Measurements from ENCODE around the gene SLC6A7.

Gene SLC6A7

DNA sequence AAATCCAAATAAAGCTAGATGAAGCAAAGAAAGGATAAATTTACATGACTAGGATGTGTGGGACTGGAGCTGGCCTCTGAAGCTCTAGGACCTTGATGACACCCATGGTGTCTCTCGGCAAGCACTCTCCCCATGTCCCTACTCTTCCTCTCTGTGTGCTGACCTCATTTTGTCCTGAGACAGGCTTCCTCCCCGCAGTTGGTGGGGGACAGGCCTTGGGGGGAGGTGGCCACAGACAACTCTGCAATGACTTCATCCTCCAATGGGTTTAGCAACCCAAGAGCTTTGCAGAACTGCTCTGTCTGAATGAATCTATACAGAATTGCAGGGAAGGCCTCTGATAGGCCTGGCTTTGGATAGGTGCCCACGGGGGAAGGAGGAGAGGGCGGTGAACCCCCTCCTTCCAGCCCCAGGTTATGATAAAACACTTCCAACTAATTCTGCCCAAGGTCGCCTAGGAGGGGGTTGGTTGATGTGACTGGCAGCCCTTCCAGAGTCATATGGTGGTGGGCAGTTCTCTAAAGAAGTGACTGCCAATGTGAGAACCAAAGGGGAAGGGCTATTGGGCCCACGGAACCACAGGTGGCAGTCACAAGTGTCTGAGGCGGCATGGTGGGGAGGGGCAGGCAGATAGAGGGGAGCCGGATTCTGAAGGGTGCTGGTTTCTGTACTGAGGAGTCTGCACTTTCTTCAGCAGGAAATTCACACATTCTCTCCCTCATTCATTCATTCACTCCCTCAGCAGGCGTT lies 6.0 kb downstream of the SLC6A7 start:
- POLR2A ChIA-PET: no interaction called here
- TF ChIP-seq, protein P1, sequence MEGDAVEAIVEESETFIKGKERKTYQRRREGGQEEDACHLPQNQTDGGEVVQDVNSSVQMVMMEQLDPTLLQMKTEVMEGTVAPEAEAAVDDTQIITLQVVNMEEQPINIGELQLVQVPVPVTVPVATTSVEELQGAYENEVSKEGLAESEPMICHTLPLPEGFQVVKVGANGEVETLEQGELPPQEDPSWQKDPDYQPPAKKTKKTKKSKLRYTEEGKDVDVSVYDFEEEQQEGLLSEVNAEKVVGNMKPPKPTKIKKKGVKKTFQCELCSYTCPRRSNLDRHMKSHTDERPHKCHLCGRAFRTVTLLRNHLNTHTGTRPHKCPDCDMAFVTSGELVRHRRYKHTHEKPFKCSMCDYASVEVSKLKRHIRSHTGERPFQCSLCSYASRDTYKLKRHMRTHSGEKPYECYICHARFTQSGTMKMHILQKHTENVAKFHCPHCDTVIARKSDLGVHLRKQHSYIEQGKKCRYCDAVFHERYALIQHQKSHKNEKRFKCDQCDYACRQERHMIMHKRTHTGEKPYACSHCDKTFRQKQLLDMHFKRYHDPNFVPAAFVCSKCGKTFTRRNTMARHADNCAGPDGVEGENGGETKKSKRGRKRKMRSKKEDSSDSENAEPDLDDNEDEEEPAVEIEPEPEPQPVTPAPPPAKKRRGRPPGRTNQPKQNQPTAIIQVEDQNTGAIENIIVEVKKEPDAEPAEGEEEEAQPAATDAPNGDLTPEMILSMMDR (IDR thresholded peaks at IDR 0.05; ENCODE audit: control extremely low read depth, extremely low read depth, low read depth, missing control alignments): no peak
- CTCF ChIA-PET: interaction anchor here (0.8 to 1.7 kb wide), 6 partner anchors 8 to 50 kb away, joined by 3 to 5 read pairs (median 3); no protein-coding TSS in a partner anchor

DNA sequence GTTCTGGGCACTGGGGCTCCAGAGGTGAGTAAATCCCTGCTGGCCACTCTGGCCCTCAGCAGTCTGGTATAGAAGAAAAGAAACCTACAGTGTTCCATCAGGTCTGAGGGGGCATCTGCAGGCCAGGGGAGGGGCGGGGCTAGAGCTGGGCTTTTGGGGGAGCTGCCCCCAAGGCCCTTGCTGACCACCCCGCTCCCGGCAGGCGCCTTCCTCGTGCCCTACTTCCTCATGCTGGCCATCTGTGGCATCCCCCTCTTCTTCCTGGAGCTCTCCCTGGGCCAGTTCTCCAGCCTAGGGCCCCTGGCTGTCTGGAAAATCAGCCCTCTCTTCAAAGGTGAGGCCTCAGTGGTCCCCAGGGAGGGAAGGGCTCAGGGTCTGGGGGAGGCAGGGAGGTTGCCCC lies 6.7 kb downstream of the SLC6A7 start:
- POLR2A ChIA-PET: interaction anchor here (0.8 kb wide), 1 partner anchor 217 kb away, joined by 3 read pairs; no protein-coding TSS in a partner anchor
- TF ChIP-seq, protein P1 (IDR thresholded peaks at IDR 0.05; ENCODE audit: control extremely low read depth, extremely low read depth, low read depth, missing control alignments): no peak
- CTCF ChIA-PET: interaction anchor here (1.0 to 1.7 kb wide), 4 partner anchors 8 to 51 kb away, joined by 3 to 5 read pairs (median 4); no protein-coding TSS in a partner anchor
- no peak for DNase-seq (ENCODE audit: extremely low spot score)

More for the DNA sequence above, 6.0 kb downstream of the SLC6A7 start:
- DNase-seq (ENCODE audit: extremely low spot score): no peak

DNA sequence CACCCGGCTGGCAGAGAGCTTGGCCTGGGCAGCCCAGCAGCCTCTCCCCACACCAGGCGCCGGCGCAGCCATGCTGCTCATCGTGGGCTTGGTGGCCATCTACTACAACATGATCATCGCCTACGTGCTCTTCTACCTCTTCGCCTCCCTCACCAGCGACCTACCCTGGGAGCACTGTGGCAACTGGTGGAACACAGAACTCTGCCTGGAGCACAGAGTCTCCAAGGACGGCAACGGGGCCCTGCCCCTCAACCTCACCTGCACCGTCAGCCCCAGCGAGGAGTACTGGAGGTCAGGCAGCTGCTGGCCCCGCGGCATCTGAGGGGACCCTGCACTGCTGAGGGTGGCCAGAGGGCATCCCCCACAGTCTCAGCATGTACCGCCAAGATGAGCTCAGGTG lies 7.1 kb downstream of the SLC6A7 start:
- POLR2A ChIA-PET: interaction anchor here (0.8 kb wide), 1 partner anchor 217 kb away, joined by 3 read pairs; no protein-coding TSS in a partner anchor
- no peak for DNase-seq (ENCODE audit: extremely low spot score)
- TF ChIP-seq, protein P1 (IDR thresholded peaks at IDR 0.05; ENCODE audit: control extremely low read depth, extremely low read depth, low read depth, missing control alignments): no peak
- CTCF ChIA-PET: interaction anchor here (1.0 to 1.7 kb wide), 2 partner anchors 9 to 51 kb away, joined by 3 to 4 read pairs; no protein-coding TSS in a partner anchor

DNA sequence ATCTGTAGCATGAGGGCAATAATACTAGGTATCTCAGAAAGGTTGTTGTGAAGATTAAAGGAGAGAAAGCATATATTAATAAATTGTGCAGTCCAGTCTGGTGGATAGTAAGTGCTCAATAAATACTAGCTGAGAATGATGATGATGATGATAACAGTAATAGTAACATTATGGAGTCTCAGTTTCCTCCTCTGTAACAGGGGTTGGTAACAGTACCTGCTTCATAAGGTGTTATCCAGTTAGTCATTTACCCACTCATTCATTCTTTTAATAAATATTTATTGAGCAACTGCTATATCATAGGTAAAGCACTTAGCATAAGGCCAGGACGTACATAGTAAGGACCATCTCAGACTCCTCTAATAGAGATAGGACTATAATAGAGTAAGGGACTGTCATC lies 7.6 kb downstream of the SLC6A7 start:
- CTCF ChIA-PET: interaction anchor here (1.7 kb wide), 1 partner anchor 9 kb away, joined by 4 read pairs; no protein-coding TSS in a partner anchor
- TF ChIP-seq, protein P1 (IDR thresholded peaks at IDR 0.05; ENCODE audit: control extremely low read depth, extremely low read depth, low read depth, missing control alignments): no peak
- POLR2A ChIA-PET: interaction anchor here (0.8 kb wide), 1 partner anchor 216 kb away, joined by 3 read pairs; no protein-coding TSS in a partner anchor
- DNase-seq (ENCODE audit: extremely low spot score): no peak

DNA sequence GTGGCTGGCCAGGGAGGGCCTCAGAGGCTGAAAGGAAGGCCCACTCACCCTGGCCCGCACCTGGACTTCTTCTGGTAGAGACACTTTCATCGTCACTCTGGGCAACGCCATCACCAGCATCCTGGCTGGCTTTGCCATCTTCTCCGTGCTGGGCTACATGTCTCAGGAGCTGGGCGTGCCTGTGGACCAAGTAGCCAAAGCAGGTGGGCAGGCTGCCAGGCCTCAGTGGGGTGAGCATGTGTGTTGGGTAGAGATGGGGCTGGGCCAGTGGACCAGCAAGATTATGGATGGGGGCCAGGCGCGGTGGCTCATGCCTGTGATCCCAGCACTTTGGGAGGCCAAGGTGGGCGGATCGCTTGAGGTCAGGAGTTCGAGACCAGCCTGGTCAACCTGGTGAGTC lies 12.6 kb downstream of the SLC6A7 start:
- TF ChIP-seq, protein P1 (IDR thresholded peaks at IDR 0.05; ENCODE audit: control extremely low read depth, extremely low read depth, low read depth, missing control alignments): no peak
- POLR2A ChIA-PET: no interaction called here
- CTCF ChIA-PET: interaction anchor here (1.3 to 1.4 kb wide), 2 partner anchors 17 to 40 kb away, joined by 3 to 4 read pairs; no protein-coding TSS in a partner anchor
- DNase-seq (ENCODE audit: extremely low spot score): no peak

DNA sequence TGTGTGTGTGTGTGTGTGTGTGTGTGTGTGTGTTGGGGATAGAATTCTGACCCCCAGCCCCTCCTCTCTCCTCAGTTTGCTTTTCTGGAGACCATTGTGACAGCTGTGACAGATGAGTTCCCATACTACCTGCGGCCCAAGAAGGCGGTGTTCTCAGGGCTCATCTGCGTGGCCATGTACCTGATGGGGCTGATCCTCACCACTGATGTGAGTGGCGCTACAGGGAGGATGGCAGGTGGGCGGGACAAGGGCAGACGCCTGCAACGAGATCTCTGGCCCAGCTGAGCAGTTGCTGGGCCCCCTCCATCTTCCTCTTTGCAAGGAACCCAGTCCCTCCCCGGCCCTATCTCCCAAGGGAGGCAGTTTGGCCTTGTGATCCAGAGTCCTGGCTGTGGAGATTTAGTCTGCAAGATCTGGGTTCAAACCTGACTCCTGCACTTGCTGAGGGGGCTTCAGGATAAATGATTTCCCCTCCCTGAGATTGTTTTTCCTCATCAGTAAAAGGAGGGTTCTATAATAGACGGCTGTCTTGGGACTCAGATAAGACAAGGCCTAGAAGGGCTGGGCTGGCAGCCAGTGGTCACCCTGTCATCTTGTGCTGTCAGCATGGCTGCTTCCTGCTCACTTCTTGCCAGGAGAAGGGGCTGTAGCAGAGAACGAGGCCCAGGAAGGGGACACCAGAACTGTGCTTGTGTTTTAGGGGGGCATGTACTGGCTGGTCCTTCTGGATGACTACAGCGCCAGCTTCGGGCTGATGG lies 14.1 kb downstream of the SLC6A7 start:
- TF ChIP-seq, protein P1 (IDR thresholded peaks at IDR 0.05; ENCODE audit: control extremely low read depth, extremely low read depth, low read depth, missing control alignments): no peak
- POLR2A ChIA-PET: no interaction called here
- CTCF ChIA-PET: no interaction called here
- no peak for DNase-seq (ENCODE audit: extremely low spot score)

Measured in GM10248 (cell line).